Mesenchymal stem cell (in vitro differentiated cells and primary cell): ENCODE results near the gene CCDC121.
"Not testable (repeated sequence)": the region's sequence is repeated elsewhere in the genome, so short reads cannot be mapped to it uniquely, and the experiment has no call there.

Source experiments
- DNase-seq: peaks from one replicate; pipeline ENCODE4 v3.0.0-alpha.2; 2013
- H2AFZ ChIP-seq: one replicate; pipeline ENCODE4 v1.6.1; 2013; ENCODE audit warnings: low read depth, mild to moderate bottlenecking, control low read depth, inconsistent platforms, low read length, moderate library complexity
- H2AK5ac ChIP-seq: 2 replicates; pipeline ENCODE4 v1.6.1; 2013; ENCODE audit warnings: low read length, moderate library complexity, mild to moderate bottlenecking, inconsistent platforms; ENCODE audit not compliant: severe bottlenecking
- H2BK120ac ChIP-seq: one replicate; pipeline ENCODE4 v1.6.1; 2013; ENCODE audit warnings: low read depth, mild to moderate bottlenecking, inconsistent platforms, low read length, moderate library complexity
- H2BK12ac ChIP-seq, 2 experiments: one replicate each; pipeline ENCODE4 v1.6.1; 2013; ENCODE audit warnings: inconsistent platforms in 2 of 2, low read length in 2 of 2, mild to moderate bottlenecking in 2 of 2, moderate library complexity in 2 of 2, control low read depth in 1 of 2
- H2BK15ac ChIP-seq: one replicate; pipeline ENCODE4 v1.6.1; 2013; ENCODE audit warnings: mild to moderate bottlenecking, low read depth, inconsistent platforms; ENCODE audit not compliant: poor library complexity, severe bottlenecking
- H2BK5ac ChIP-seq: 2 replicates; pipeline ENCODE4 v1.6.1; 2013; ENCODE audit warnings: low read depth, mild to moderate bottlenecking, low read length, control low read depth, inconsistent platforms; ENCODE audit not compliant: poor library complexity, severe bottlenecking
- H3K14ac ChIP-seq, 2 experiments: one replicate each; pipeline ENCODE4 v1.6.1; 2013; ENCODE audit warnings: inconsistent platforms in 2 of 2, low read length in 2 of 2, control low read depth in 1 of 2, mild to moderate bottlenecking in 1 of 2, moderate library complexity in 1 of 2
- H3K18ac ChIP-seq, 2 experiments: one replicate each; pipeline ENCODE4 v1.6.1; 2013; ENCODE audit warnings: inconsistent platforms in 2 of 2, low read length in 2 of 2, control low read depth in 1 of 2, low read depth in 1 of 2, mild to moderate bottlenecking in 1 of 2
- H3K23ac ChIP-seq, 2 experiments: one replicate each; pipeline ENCODE4 v1.6.1; 2013; ENCODE audit warnings: inconsistent platforms in 2 of 2, low read length in 2 of 2, mild to moderate bottlenecking in 2 of 2, moderate library complexity in 2 of 2, control low read depth in 1 of 2
- H3K27ac ChIP-seq: 2 replicates; pipeline ENCODE4 v1.5.1; 2013; ENCODE audit warnings: mild to moderate bottlenecking, moderate library complexity, low read length, control low read depth, inconsistent platforms; ENCODE audit not compliant: poor library complexity, severe bottlenecking
- H3K27me3 ChIP-seq, 2 experiments: 2 replicates each; pipeline versions ENCODE4 v1.6.1 to v1.7.0; 2013; ENCODE audit warnings: low read length in 2 of 2, mild to moderate bottlenecking in 2 of 2, moderate library complexity in 2 of 2, control low read depth in 1 of 2, inconsistent platforms in 1 of 2; ENCODE audit not compliant: control insufficient read depth in 1 of 2, insufficient read depth in 1 of 2
- H3K36me3 ChIP-seq, 2 experiments: 2 replicates each; pipeline versions ENCODE4 v1.6.1 to v1.7.0; 2013; ENCODE audit warnings: low read length in 2 of 2, control low read depth in 1 of 2, inconsistent platforms in 1 of 2, low read depth in 1 of 2, mild to moderate bottlenecking in 1 of 2; ENCODE audit not compliant: insufficient read depth in 2 of 2, control insufficient read depth in 1 of 2
- H3K4ac ChIP-seq, 2 experiments: one replicate each; pipeline ENCODE4 v1.6.1; 2013; ENCODE audit warnings: inconsistent platforms in 2 of 2, low read length in 2 of 2, mild to moderate bottlenecking in 2 of 2, moderate library complexity in 2 of 2, control low read depth in 1 of 2, low read depth in 1 of 2
- H3K4me1 ChIP-seq: 2 replicates; pipeline ENCODE4 v1.6.1; 2013; ENCODE audit warnings: low read depth, low read length, control low read depth; ENCODE audit not compliant: control insufficient read depth, insufficient read depth
- H3K4me2 ChIP-seq: 2 replicates; pipeline ENCODE4 v1.6.1; 2013; ENCODE audit warnings: low read length, mild to moderate bottlenecking, inconsistent platforms; ENCODE audit not compliant: poor library complexity, severe bottlenecking
- H3K4me3 ChIP-seq, 2 experiments: 2 replicates each; pipeline versions ENCODE4 v1.5.1 to v1.7.0; 2013; ENCODE audit warnings: low read length in 2 of 2, mild to moderate bottlenecking in 2 of 2, control low read depth in 1 of 2, low read depth in 1 of 2; ENCODE audit not compliant: insufficient read depth in 1 of 2
- H3K79me1 ChIP-seq: replicated peaks from 2 replicates; pipeline ENCODE4 v1.6.1; 2013; ENCODE audit warnings: mild to moderate bottlenecking, control low read depth, low read length, inconsistent platforms; ENCODE audit not compliant: poor library complexity, severe bottlenecking
- H3K9ac ChIP-seq: 2 replicates; pipeline ENCODE4 v1.7.0; 2013; ENCODE audit warnings: mild to moderate bottlenecking, low read length, moderate library complexity
- H3K9me3 ChIP-seq: 2 replicates; pipeline ENCODE4 v1.7.0; 2013; ENCODE audit warnings: mild to moderate bottlenecking, low read length; ENCODE audit not compliant: control insufficient read depth
- H4K8ac ChIP-seq: one replicate; pipeline ENCODE4 v1.6.1; 2013; ENCODE audit warnings: inconsistent platforms, mild to moderate bottlenecking, low read length, moderate library complexity
- H4K91ac ChIP-seq: one replicate; pipeline ENCODE4 v1.6.1; 2013; ENCODE audit warnings: mild to moderate bottlenecking, low read length, inconsistent platforms
- whole genome bisulfite sequencing: methylation state at CpG from one replicate; pipeline ENCODE4 v1.1.7; 2013; ENCODE audit warnings: mixed read lengths; 5-methylcytosine and 5-hydroxymethylcytosine counted together

The CCDC121 gene

DNA sequence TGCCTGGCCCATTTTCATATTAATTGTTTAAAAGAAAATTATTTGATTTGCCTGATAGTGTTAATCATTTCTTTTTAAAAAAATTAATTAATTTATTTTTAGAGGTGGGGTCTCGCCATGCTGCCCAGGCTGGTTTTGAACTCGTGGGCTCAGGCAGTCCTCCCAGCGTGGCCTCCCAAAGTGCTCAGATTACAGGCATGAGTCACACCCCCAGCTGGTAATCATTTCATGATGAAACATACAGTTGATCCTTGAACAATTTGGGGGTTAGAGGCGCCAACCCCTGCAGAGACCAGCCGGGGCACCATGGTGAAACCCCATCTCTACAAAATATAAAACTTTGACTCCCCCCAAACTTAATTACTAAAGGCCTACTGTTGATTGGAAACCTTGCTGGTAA is 8.0 kb upstream of the CCDC121 start:
- Histone ChIP-seq H3K14ac (no peak overlapping the region), H3K4me1 (peaks cover 2% of the 10 kb centered on the region), H3K4ac (no peak overlapping the region), H3K27ac (no peak overlapping the region), H2AK5ac (no peak overlapping the region), H3K27me3 (no peaks in the 10 kb centered on the region), H2BK5ac (no peak overlapping the region), H4K91ac (no peak overlapping the region), H3K9ac (no peak overlapping the region), H4K8ac (no peak overlapping the region), H3K23ac (no peak overlapping the region), H3K9me3 (no peaks in the 10 kb centered on the region), H3K4me2 (no peak overlapping the region), H2BK12ac (no peak overlapping the region), H2BK15ac (no peak overlapping the region), H3K18ac (no peak overlapping the region), H3K79me1 (peaks cover 22% of the 10 kb centered on the region), H2BK120ac (no peak overlapping the region), H3K36me3 (peaks cover 33 to 87% of the 10 kb centered on the region in 2 experiments), H3K4me3 (no peak overlapping the region), H2AFZ (no peak overlapping the region)
- 91% methylated on average over 5 of the region's 5 CpGs for WGBS
- DNase-seq, result no peak

DNA sequence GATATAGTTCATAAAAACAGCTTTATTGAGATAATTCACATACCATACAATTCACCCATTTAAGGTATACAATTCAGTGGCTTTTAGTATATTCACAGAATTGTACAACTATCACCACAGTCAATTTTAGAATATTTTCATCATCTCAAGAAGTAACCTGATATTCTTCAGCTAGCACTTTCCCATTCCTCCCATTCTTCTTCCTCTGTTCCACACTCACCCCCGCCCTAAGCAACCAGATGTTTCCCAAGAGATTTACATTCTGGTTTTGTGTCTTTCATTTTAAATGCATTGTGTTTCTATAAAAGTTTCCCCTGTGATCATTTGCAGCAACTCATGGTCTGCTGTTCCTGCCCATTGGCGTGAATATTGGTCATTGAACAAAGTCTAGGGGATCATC is 5.5 kb upstream of the CCDC121 start:
- no peak overlapping the region for H3K4me3 ChIP-seq
- H2BK12ac ChIP-seq, result no peak overlapping the region
- peaks cover 20% of the 10 kb centered on the region for H3K79me1 ChIP-seq
- no peak overlapping the region for H2AK5ac ChIP-seq
- no peak overlapping the region for H2AFZ ChIP-seq
- no peaks in the 10 kb centered on the region for H3K27me3 ChIP-seq
- no peak overlapping the region for H4K91ac ChIP-seq
- H3K4me1 ChIP-seq, result peaks cover 8% of the 10 kb centered on the region
- H3K27ac ChIP-seq, result no peak overlapping the region
- H3K9ac ChIP-seq, result no peak overlapping the region
- H3K36me3 ChIP-seq, result peaks cover 22 to 76% of the 10 kb centered on the region in 2 experiments
- H3K18ac ChIP-seq, result no peak overlapping the region
- 100% methylated on average over 1 of the region's 2 CpGs for WGBS
- H3K9me3 ChIP-seq, result no peaks in the 10 kb centered on the region
- no peak overlapping the region for H2BK120ac ChIP-seq
- H3K23ac ChIP-seq, result no peak overlapping the region
- no peak overlapping the region for H3K4me2 ChIP-seq
- no peak overlapping the region for H3K4ac ChIP-seq
- no peak overlapping the region for H2BK5ac ChIP-seq
- no peak overlapping the region for H4K8ac ChIP-seq
- no peak overlapping the region for H3K14ac ChIP-seq
- H2BK15ac ChIP-seq, result no peak overlapping the region
- no peak for DNase-seq

DNA sequence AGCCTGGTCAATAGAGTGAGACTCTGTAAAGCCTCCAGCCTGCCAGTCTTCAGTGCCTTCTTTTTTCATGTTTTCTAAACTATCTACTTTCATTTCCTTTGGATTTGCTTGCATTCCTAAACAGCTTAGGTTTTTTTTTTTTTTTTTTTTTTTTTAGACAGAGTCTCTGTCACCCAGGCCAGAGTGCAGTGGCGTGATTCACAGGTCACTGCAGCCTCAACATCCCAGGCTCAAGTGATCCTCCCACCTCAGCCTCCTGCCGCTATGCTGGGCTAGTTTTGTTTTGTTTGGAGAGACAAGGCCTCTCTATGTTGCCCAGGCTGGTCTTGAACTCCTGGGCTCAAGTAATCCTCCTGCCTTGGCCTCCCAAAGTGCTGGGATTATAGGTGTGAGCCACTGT is 1.4 kb upstream of the CCDC121 start:
- H2BK120ac ChIP-seq, H3K18ac ChIP-seq, H3K23ac ChIP-seq, H3K4me3 ChIP-seq, H3K27me3 ChIP-seq, DNase-seq, H2BK5ac ChIP-seq, H2BK12ac ChIP-seq, H3K4me2 ChIP-seq, H4K8ac ChIP-seq, H3K27ac ChIP-seq, H2AFZ ChIP-seq, H3K9me3 ChIP-seq, H3K4ac ChIP-seq, H3K9ac ChIP-seq, H3K4me1 ChIP-seq, H3K14ac ChIP-seq, H2AK5ac ChIP-seq, H4K91ac ChIP-seq, H2BK15ac ChIP-seq: not testable (repeated sequence)
- 93% methylated on average over 2 of the region's 2 CpGs for WGBS
- peaks cover 16% of the 10 kb centered on the region for H3K79me1 ChIP-seq
- peaks cover 7 to 50% of the 10 kb centered on the region in 2 experiments for H3K36me3 ChIP-seq

DNA sequence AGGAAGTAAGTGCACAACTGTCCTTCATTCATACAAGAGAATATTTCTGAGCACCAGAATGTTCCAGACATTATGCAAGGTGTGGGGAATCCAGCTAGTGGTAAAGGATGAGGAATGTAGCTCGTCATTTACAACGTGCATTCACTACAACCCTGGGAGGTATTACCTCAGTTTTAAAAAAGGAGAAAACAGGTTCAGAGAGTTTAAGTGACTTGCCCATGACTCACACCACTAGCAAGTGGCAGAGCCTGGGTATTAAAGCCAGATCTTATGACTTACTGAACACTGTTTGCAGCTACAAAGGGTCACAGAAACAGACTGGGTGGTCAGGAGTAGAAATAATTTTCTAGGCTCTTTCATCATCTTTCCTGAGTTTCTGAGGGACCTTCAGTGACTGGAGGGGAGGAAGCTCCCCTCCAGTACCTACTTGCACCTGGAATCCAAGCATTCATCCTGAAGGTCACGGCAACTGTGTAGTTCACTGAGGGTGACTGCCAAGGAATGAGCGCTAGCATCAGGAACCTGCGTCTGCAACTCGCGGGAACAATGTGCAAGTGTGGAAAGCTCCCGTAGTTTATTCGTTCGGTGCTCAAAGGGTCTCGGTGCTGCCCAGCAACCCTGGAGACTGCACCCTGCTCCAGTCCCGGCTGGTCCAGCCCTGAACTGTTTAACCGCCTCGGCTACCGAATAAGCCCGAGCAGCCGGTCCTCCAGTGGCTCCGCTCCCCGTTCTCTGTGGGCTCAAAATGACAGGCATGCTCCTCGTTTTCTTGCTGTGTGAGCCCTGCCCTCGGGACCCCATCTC is 647 bp downstream of the CCDC121 start:
- peak overlapping the region; percentile 98 for H3K4me2 ChIP-seq
- peak overlapping the region; percentile 74 for H2BK15ac ChIP-seq
- no peaks in the 10 kb centered on the region for H3K9me3 ChIP-seq
- H3K4me1 ChIP-seq, result peaks cover 6% of the 10 kb centered on the region
- peak; percentile 96 for DNase-seq
- WGBS, result 4% methylated on average over 16 of the region's 21 CpGs
- H4K8ac ChIP-seq, result peak overlapping the region; percentile 72
- peak overlapping the region; percentile 40 for H2AK5ac ChIP-seq
- H2AFZ ChIP-seq, result no peak overlapping the region
- H3K14ac ChIP-seq, result peak overlapping the region in 1 of 2 experiments; percentile 62
- H4K91ac ChIP-seq, result peak overlapping the region; percentile 66
- no peak overlapping the region for H2BK120ac ChIP-seq
- H3K4me3 ChIP-seq, result peak overlapping the region; percentile 75 to 95
- peaks cover 9% of the 10 kb centered on the region for H3K79me1 ChIP-seq
- H3K18ac ChIP-seq, result peak overlapping the region; percentile 49 to 82
- H3K36me3 ChIP-seq, result peaks cover 4 to 50% of the 10 kb centered on the region in 2 experiments
- H3K27me3 ChIP-seq, result no peaks in the 10 kb centered on the region
- H3K9ac ChIP-seq, result peak overlapping the region; percentile 97
- peak overlapping the region; percentile 98 for H2BK5ac ChIP-seq
- H3K23ac ChIP-seq, result peak overlapping the region in 1 of 2 experiments; percentile 30
- no peak overlapping the region for H2BK12ac ChIP-seq
- peak overlapping the region; percentile 98 for H3K27ac ChIP-seq
- peak overlapping the region; percentile 79 to 80 for H3K4ac ChIP-seq
